NCI-H146 (cell line): ENCODE data around the gene PKNOX2.

ENCODE experiments used
- DNase-seq: peaks from one replicate; lab custom pipeline; 2025; lab: John Stamatoyannopoulos, UW

The PKNOX2 gene

DNA sequence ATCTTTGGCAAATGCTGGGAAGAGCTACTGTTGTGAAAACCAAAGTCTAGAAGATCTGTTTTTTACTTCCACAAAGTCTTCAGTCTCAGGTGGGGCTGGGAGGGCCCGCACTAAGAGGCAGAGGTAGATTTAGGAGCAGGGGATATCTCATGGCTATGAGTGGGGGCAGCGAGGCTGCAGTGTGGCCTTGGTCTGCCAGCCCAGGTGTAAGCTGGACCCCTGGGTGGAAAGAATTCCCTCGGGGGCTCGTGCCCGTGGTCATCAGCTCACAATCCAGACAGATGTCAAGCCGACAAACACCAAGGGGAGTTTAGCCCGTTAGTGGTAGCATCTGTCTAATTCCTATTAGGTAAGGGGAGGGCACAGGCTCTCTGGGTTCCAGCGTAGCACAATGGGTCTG, 9.0 kb downstream of the PKNOX2 start:
- no peak for DNase-seq

- DNase-seq, result no peak
These were observed 9.5 kb downstream of the PKNOX2 start for GRCh38 chr11:125174057-125174456.

GRCh38 chr11:125174686-125175085, 10.1 kb downstream of the PKNOX2 start:
- no peak for DNase-seq

DNA sequence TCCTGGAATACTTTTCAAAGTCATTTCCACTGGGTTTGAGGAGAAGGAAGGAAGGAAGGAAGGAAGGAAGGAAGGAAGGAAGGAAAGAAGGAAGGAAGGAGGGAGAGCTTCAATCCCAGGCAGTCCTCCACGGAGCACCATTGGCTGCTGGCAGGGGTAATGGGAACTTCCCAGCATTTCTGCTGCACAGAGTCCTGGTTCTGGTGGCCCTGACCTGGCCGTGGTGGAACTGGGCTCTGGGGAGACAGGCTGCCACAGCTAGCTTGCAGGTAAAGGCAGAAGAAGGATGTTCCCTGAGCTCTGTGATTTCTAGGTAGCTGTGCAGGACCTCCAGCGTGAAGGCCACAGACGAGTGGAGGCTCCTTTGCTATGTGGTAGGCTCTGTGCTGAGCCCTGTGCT, 10.6 kb downstream of the PKNOX2 start:
- DNase-seq, result no peak

DNA sequence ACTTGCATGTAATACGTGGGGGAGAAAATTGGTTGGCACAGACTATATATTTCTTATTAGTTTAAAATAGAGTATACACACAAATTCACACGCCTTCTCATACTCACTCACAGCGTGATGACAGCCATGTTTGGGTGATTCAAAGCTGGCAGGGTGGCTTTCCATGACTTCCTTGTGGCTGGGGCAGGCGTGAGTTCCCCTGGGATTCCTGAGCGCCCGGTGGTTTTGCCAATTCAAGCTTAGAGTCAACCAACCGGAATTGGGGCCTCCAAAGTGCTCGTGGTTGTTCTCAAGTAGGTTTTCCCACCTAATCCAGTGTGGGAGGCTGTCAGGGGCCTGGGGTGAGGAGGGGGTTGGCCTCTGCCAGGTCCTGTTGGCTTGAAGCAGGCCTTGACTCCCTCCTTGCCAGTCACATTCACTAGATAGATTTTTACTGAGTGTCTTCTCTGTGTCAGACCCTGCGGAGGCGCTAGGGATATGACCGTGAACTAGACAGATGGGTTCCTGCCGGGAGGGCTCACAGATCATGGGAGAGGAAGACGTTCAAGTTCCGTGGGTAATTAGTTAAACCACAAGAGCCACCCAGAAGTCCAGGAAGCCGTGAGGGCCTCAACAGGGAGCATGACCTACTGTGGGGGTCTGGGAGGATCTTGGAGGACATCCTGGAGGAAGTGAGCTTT, 11.5 kb downstream of the PKNOX2 start:
- no peak for DNase-seq

- DNase-seq, result no peak
These were observed 12.3 kb downstream of the PKNOX2 start for GRCh38 chr11:125176866-125177265.

GRCh38 chr11:125177543-125177942, 13.0 kb downstream of the PKNOX2 start:
- no peak for DNase-seq

- DNase-seq, result no peak
These were observed 14.8 kb downstream of the PKNOX2 start for GRCh38 chr11:125179346-125179745.

DNA sequence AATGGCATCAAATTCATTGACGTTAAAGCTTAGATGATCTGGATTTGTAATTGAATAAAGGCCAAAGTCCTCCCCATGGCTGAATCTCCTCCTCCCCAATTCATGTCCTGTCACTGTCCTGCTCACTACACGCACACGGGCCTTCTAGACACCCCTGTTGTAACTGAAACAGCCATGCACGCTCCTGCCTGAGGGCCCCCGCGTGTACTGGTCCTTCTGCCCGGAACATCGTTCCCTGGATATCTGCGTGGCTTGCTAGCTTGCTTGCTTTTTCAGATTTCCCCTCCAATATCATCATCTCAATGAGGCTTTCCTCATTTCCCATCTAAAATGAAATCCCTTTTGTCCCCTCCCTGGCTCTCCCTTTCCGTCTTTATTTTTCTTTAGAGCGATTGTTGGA, 15.3 kb downstream of the PKNOX2 start:
- no peak for DNase-seq

DNA sequence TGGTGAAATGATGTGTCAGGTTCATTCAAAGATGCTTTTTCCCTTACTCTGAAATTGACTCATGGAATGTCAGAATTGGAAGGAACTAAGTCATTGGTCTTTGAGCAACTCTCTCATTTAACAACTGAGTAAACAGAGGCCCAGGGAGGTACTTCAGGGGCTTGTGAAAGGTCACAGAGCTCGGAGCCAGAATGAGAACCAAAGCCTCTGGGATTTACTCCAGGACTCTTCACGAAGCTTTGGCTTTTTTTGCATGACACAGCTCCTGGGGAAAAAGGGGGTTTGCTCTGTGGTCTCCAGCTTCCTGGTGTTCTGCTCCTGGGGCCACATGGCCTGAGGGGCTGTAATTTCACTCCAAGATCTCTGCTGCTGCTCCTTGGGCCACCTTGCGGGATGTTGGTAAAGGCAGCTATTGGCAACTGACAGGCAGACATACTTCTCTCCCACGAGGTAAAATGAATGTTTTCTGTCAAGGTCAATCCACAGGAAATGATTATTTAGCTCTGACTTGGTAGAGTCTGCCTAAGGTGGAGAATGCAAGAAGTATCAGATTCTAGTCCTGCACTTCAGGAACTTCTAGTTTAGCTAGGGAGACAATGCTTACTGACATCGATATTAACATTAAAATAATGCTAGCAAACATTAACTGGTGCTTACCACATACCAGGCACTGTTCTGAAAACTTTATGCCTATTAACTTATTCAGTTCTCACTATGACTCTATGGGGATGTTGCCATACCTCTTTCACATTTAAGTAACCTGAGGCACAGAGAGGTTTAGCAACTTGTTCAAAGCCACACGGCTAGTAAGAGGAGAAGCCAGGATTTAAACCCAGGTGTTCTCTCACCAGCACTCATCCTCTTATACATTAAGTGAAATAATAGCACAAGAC, 16.1 kb downstream of the PKNOX2 start:
- DNase-seq, result no peak

DNA sequence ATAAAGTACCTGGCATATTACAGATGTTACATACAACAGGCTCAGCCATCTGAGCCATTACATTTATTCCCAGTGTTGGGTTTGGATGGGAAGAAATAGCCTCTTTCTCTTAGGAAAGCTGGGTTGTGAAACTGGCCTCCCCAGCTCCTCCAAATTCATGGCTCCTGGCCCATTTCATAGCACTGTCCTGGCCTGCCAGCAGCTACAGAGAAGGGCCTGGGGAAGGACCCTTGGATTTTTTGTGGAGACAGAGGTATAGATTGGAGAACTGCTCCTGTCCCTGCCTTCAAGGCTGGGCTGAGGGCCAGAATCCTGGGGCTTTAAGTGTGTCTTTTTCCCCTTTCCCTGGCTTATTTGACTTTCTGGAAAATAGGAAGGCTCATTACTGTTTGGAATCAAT, 18.0 kb downstream of the PKNOX2 start:
- no peak for DNase-seq

GRCh38 chr11:125183641-125184040, 19.1 kb downstream of the PKNOX2 start:
- DNase-seq, result no peak

DNA sequence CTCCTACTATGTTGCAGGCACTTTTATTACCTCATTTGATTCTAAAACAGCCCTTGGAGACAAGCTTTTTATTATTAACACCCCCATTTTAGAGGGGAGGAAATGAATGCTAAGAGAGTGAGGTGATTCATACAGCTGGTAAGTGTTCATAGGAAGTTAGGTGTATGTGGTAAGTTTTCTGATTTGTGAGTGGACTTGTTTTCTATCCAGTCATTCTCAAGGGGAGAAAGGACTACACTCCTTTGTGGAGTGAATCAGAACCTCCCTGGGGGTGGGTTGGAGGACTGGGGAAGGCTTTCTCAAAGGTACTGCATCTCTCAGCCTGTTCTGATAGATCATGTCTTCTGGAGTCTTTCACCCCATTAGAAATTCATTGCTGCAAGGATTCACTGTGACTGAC, 23.5 kb downstream of the PKNOX2 start:
- DNase-seq, result no peak

DNA sequence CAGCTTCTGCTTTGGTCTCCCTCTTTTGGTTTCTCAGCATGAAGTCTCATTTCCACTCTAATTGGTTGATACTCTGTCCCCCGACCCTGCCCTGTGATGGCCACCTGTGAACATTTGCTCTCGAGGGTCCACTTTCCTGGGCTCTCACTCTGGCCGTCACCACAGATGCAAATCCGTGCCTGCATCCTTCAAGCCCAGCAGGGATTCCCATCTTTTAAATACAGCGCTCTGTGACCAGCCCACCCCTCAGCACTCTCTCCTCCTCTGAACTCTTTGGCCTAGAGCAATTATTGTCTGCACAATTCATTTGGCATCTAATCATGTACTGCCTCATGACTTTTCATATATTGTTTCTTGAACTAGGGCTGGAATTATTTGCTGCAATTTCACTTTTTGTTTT, 26.0 kb downstream of the PKNOX2 start:
- no peak for DNase-seq

DNA sequence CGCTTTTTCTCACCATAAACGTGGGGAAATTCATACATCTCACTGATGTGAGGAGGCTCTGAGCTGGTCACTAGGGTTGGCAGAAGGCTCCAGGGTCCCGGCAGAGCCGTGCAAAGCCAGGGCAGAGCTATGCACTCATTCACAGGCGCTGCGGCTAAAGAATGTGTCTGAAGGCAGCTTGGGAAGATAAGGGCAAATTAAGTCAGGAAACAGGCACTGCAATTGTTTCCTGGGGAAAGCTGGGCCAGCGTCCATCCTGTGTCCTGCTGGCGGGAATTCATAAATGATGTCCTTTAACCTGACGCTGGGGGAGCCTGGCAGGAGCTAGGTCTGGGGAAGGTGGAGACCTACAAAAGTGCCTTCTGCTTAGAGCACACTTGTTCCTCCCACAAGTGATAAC, 27.6 kb downstream of the PKNOX2 start:
- no peak for DNase-seq

GRCh38 chr11:125192717-125193415, 28.3 kb downstream of the PKNOX2 start:
- no peak for DNase-seq

DNA sequence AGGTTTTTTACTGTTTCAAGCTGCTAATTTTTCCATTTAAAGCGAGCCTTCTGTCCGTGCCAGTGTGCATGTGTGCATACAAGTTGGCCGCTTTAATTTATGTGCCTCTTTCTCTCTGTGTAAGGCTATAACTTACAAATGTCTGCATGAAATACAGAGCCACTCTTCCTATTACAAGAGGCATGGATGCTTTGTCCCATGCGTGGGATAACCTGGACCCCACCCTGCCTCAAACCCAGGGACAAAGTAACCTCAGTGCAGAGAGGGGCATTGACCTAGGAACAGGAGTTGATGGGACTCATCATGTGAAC, 28.8 kb downstream of the PKNOX2 start:
- no peak for DNase-seq

DNA sequence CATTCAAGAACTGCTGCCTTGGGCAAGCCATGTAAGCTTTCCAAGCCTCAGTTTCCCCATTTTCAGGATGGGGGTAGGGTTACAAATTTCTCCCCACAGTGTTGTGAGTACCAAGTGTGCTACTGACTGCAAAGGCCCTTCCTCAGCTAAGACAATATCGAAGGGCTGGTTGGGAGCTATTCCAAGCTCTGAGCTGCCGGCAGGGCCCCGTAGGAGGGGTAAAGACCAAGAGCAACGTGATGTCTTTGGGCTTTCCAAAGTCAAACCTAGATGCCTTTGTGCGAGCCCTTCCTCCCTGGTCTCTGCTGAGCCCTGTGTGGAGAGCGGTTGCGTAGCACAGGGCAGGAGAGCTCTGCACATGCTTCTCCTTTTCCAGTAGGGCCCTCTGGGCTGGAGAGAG, 29.3 kb downstream of the PKNOX2 start:
- DNase-seq, result no peak

GRCh38 chr11:125199915-125200314, 35.4 kb downstream of the PKNOX2 start:
- DNase-seq, result no peak

GRCh38 chr11:125200441-125200840, 35.9 kb downstream of the PKNOX2 start:
- DNase-seq, result no peak

DNA sequence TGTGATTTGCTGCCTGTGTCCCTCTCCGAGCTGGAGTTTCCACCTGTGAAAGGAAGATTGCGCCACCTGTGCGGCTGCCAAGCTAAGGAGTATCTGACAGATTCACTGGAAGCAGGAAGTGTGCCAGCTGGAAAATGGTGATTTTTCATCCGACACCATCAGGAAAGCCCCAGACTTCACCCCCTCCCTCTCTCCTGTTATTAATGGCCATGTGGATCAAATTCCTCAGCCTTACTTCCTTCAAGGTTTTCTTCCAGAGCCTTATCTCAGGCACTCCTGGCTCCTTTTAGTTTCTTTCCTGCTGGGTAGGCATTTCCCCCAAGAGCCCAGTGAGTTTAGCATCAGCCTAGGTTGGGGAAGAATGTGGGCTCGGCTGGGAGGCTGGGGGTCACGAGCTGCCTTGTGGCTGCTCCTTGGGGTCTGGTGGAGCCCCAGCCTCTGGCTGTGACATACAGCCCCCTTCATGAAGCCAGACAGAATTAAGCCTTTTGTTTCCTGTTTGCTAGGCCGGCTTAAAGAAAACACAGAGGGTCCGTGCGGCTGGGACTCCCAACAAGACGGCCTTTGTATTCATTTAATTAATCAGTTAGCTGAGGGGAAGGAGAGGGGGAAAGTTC, 37.1 kb downstream of the PKNOX2 start:
- no peak for DNase-seq

GRCh38 chr11:125202362-125202880, 37.9 kb downstream of the PKNOX2 start:
- DNase-seq, result no peak
